Measurements from ENCODE around the gene LRMDA. TPM values are rescaled to one million over a fixed set of nuclear protein-coding genes. Genes with fewer than 3 reads are reported as not detected.
A peak's percentile ranks its signal among the peaks of the same experiment; 100 is the strongest.

The LRMDA gene
- total RNA-seq, 4 donors from 2014 or later, result 0.76 to 6.4 (median 1.3) TPM

GRCh38 chr10:76041551-76041950, 610.1 kb downstream of the LRMDA start:
- intact Hi-C loops (cut with DNase I; ENCODE audit: low total_unique reads), result no loop called here
- no peak overlapping the region for H3K4me3 ChIP-seq (ENCODE audit: low read depth, poor library complexity, severe bottlenecking)
- WGBS, 2 donors, result 75 to 76% methylated on average over 5 of the region's 5 CpGs
- no peak for DNase-seq (ENCODE audit: low spot score in 2 of 2)
- TF ChIP-seq CTCF (IDR thresholded peaks at IDR 0.05) (no peak), POLR2A (IDR thresholded peaks at IDR 0.05) (no peak)

GRCh38 chr10:76043261-76043660, 611.8 kb downstream of the LRMDA start:
- intact Hi-C loops (cut with DNase I; ENCODE audit: low total_unique reads), result no loop called here
- DNase-seq (ENCODE audit: low spot score in 2 of 2), result no peak
- no peak for TF ChIP-seq CTCF (IDR thresholded peaks at IDR 0.05)
- no peak for TF ChIP-seq POLR2A (IDR thresholded peaks at IDR 0.05)
- WGBS, 2 donors, result 93% methylated on average over 2 of the region's 2 CpGs
- no peak overlapping the region for H3K4me3 ChIP-seq (ENCODE audit: low read depth, poor library complexity, severe bottlenecking)

- TF ChIP-seq CTCF (IDR thresholded peaks at IDR 0.05) (no peak), POLR2A (IDR thresholded peaks at IDR 0.05) (no peak)
- no peak for DNase-seq (ENCODE audit: low spot score in 2 of 2)
- no peak overlapping the region for H3K4me3 ChIP-seq (ENCODE audit: low read depth, poor library complexity, severe bottlenecking)
- intact Hi-C loops (cut with DNase I; ENCODE audit: low total_unique reads), result no loop called here
Measured at GRCh38 chr10:76044751-76045150, 613.3 kb downstream of the LRMDA start.

- DNase-seq (ENCODE audit: low spot score in 2 of 2), result no peak
- intact Hi-C loops (cut with DNase I; ENCODE audit: low total_unique reads), result no loop called here
- TF ChIP-seq POLR2A (IDR thresholded peaks at IDR 0.05), result no peak
- TF ChIP-seq CTCF (IDR thresholded peaks at IDR 0.05), result no peak
- no peak overlapping the region for H3K4me3 ChIP-seq (ENCODE audit: low read depth, poor library complexity, severe bottlenecking)
- 96 to 100% methylated on average over 1 of the region's 1 CpG for WGBS, 2 donors
Measured at GRCh38 chr10:76045174-76045573, 613.8 kb downstream of the LRMDA start.

- no peak overlapping the region for H3K4me3 ChIP-seq (ENCODE audit: low read depth, poor library complexity, severe bottlenecking)
- intact Hi-C loops (cut with DNase I; ENCODE audit: low total_unique reads), result no loop called here
- DNase-seq (ENCODE audit: low spot score in 2 of 2), result peak in 1 of 2 donors; percentile 15
- TF ChIP-seq CTCF (IDR thresholded peaks at IDR 0.05) (no peak), POLR2A (IDR thresholded peaks at IDR 0.05) (no peak)
- 92 to 100% methylated on average over 3 of the region's 3 CpGs for WGBS, 2 donors
Measured at GRCh38 chr10:76047521-76047920, 616.1 kb downstream of the LRMDA start.

- DNase-seq (ENCODE audit: low spot score in 2 of 2), result no peak
- TF ChIP-seq CTCF (IDR thresholded peaks at IDR 0.05), result no peak
- TF ChIP-seq POLR2A (IDR thresholded peaks at IDR 0.05), result no peak
- no peak overlapping the region for H3K4me3 ChIP-seq (ENCODE audit: low read depth, poor library complexity, severe bottlenecking)
- intact Hi-C loops (cut with DNase I; ENCODE audit: low total_unique reads), result no loop called here
- WGBS, 2 donors, result 83 to 86% methylated on average over 5 of the region's 5 CpGs
Measured at GRCh38 chr10:76049581-76050290, 618.3 kb downstream of the LRMDA start.
